ENCODE measurements around the gene C1orf53. TPM values are rescaled to one million over a fixed set of nuclear protein-coding genes. Genes with fewer than 3 reads are reported as not detected.
"Not testable (repeated sequence)": the region's sequence is repeated elsewhere in the genome, so short reads cannot be mapped to it uniquely, and the experiment has no call there.

C1orf53 gene
- total RNA-seq, 4 donors from 2014 or later = 9.9 TPM; not detected in 3

DNA sequence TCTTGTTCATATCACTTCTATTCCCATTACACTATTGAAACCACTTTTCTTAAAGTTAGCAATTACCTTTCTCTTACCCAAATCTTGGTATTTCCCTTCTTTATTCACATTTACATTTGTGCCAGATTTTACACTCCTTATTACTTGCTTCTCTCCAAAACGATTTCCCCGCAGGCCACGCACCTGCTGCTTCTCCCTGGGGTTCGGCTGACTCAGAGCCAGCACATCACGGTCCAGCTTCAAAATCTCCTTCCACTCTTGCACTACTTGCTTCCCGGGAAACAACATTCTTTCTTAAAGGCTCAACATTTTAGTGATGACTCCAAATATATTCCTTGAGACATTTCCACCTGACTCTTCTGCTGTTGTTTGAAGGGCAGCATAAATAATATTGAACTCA lies 35.5 kb downstream of the C1orf53 start:
- TF ChIP-seq, protein P1, sequence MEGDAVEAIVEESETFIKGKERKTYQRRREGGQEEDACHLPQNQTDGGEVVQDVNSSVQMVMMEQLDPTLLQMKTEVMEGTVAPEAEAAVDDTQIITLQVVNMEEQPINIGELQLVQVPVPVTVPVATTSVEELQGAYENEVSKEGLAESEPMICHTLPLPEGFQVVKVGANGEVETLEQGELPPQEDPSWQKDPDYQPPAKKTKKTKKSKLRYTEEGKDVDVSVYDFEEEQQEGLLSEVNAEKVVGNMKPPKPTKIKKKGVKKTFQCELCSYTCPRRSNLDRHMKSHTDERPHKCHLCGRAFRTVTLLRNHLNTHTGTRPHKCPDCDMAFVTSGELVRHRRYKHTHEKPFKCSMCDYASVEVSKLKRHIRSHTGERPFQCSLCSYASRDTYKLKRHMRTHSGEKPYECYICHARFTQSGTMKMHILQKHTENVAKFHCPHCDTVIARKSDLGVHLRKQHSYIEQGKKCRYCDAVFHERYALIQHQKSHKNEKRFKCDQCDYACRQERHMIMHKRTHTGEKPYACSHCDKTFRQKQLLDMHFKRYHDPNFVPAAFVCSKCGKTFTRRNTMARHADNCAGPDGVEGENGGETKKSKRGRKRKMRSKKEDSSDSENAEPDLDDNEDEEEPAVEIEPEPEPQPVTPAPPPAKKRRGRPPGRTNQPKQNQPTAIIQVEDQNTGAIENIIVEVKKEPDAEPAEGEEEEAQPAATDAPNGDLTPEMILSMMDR (IDR thresholded peaks at IDR 0.05) = no peak
- no peak for TF ChIP-seq POLR2A (IDR thresholded peaks at IDR 0.05)
- no peak for DNase-seq
- Histone ChIP-seq H3K4me1 (no peaks in the 10 kb centered on the region), H3K27ac (no peak overlapping the region), H3K9me3 (no peaks in the 10 kb centered on the region), H3K4me3 (no peak overlapping the region), H3K27me3 (no peaks in the 10 kb centered on the region), H3K36me3 (no peaks in the 10 kb centered on the region)

GRCh38 chr1:197939159-197939980 lies 36.9 kb downstream of the C1orf53 start:
- H3K4me3 ChIP-seq, H3K27ac ChIP-seq, H3K27me3 ChIP-seq, H3K36me3 ChIP-seq, H3K9me3 ChIP-seq, DNase-seq, H3K4me1 ChIP-seq: not testable (repeated sequence)

DNA sequence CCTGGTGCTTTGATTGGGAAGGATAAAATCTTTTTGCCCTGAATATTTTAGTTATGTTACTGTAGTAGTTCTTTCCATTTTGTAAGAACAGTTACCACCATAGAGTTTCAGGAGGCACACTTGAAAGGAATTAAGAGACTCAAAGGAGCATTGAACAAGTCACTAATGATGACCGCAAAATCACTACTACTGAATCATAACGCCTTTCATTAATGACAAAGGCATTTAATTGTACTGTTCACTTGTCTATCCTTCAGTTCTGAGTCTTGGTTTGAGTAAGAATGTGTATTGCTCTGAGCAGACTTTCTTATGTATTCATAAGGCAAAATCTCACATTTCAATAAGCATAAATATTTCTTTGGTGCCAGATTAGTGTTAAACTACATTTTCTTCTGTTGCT lies 39.6 kb downstream of the C1orf53 start:
- TF ChIP-seq, protein P1 (IDR thresholded peaks at IDR 0.05) = no peak
- TF ChIP-seq POLR2A (IDR thresholded peaks at IDR 0.05) = no peak
- Histone ChIP-seq H3K27me3 (no peaks in the 10 kb centered on the region), H3K4me1 (no peaks in the 10 kb centered on the region), H3K9me3 (no peaks in the 10 kb centered on the region), H3K27ac (no peak overlapping the region), H3K36me3 (no peaks in the 10 kb centered on the region), H3K4me3 (no peak overlapping the region)
- DNase-seq = no peak

DNA sequence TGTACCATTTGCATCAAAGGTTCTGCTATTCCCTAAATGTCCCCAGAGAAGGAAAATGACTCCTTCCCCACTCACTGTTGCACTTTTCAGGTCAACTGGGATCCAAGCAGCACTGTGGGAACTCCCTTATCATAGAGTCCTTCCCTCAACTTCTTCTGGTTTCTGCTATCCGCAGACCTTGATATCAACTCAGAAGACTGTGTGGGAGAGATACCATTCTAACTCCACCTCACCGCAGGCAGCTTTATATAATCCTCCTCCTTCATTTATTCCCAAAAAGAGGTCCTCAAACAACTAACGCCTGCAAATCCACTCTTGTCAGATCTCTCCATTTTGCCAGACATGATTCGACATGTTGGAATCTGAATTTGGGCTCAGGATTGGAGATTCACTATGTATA lies 42.1 kb downstream of the C1orf53 start:
- Histone ChIP-seq H3K4me1 (no peaks in the 10 kb centered on the region), H3K36me3 (no peaks in the 10 kb centered on the region), H3K9me3 (no peaks in the 10 kb centered on the region), H3K27me3 (no peaks in the 10 kb centered on the region), H3K27ac (no peak overlapping the region), H3K4me3 (no peak overlapping the region)
- DNase-seq = no peak
- TF ChIP-seq, protein P1 (IDR thresholded peaks at IDR 0.05) = no peak
- no peak for TF ChIP-seq POLR2A (IDR thresholded peaks at IDR 0.05)

GRCh38 chr1:197948926-197949899 lies 46.8 kb downstream of the C1orf53 start:
- Histone ChIP-seq H3K4me3 (no peak overlapping the region), H3K4me1 (no peaks in the 10 kb centered on the region), H3K27ac (no peak overlapping the region), H3K27me3 (no peaks in the 10 kb centered on the region), H3K36me3 (no peaks in the 10 kb centered on the region), H3K9me3 (no peaks in the 10 kb centered on the region)
- no peak for TF ChIP-seq POLR2A (IDR thresholded peaks at IDR 0.05)
- TF ChIP-seq, protein P1 (IDR thresholded peaks at IDR 0.05) = no peak
- DNase-seq = no peak

DNA sequence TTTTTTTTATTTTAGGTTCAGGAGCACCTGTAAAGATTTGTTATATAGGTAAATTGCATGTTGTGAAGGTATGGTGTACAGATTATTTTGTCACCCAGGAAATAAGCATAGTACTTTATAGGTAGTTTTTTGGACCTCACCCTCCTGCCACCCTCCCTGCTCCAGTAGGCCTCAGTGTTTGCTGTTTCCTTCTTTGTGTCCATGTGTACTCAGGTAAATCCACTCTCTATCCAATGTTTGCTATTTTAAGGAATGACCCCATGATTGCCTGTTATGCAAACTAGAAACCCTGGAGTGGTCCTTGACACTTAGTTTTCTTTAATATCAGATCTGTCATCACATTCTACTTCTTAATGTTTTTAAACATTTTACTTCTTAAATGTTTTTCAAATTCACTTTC lies 48.7 kb downstream of the C1orf53 start:
- H3K4me1 ChIP-seq = no peaks in the 10 kb centered on the region
- H3K9me3 ChIP-seq = no peaks in the 10 kb centered on the region
- no peak for TF ChIP-seq POLR2A (IDR thresholded peaks at IDR 0.05)
- TF ChIP-seq, protein P1 (IDR thresholded peaks at IDR 0.05) = no peak
- H3K27ac ChIP-seq = no peak overlapping the region
- DNase-seq = no peak
- H3K36me3 ChIP-seq = no peaks in the 10 kb centered on the region
- H3K4me3 ChIP-seq = no peak overlapping the region
- H3K27me3 ChIP-seq = no peaks in the 10 kb centered on the region
